Natural killer cell treated with Interleukin-12 subunit alpha and Interleukin-12 subunit beta and Interleukin-15 and Interleukin-18, amount 100 ng/mL, for 72 hours (primary cell): ENCODE data around the gene CAMKK2. TPM values are rescaled to one million over a fixed set of nuclear protein-coding genes. Genes with fewer than 3 reads are reported as not detected.
"Not testable (repeated sequence)": the region's sequence is repeated elsewhere in the genome, so short reads cannot be mapped to it uniquely, and the experiment has no call there.

Experiments
- ATAC-seq, 2 donors: fragments of 150-1000 bp; cut with Tn5 transposase in 1 of 2; sonication (Bioruptor Pico), chemical (Tn5 transposase) in 1 of 2; 2 replicates each; pipeline ENCODE4 v1.10.0; 2021
- DNase-seq: peaks from one replicate; pipeline ENCODE4 v3.0.0; 2022; ENCODE audit warnings: low spot score
- H3K27ac Mint-ChIP-seq, 2 donors: 1 replicate in 1 of 2; 2 replicates in 1 of 2; pipeline ENCODE4 v1.8.0; 2022; ENCODE audit warnings: mixed read lengths in 2 of 2, mild to moderate bottlenecking in 1 of 2, moderate library complexity in 1 of 2
- H3K27me3 Mint-ChIP-seq, 2 donors: 1 replicate in 1 of 2; 2 replicates in 1 of 2; pipeline ENCODE4 v1.8.0; 2022; ENCODE audit warnings: mixed read lengths in 2 of 2
- H3K36me3 Mint-ChIP-seq: one replicate; pipeline ENCODE4 v1.8.0; 2022; ENCODE audit warnings: mixed read lengths
- H3K4me1 Mint-ChIP-seq, 2 donors: 1 replicate in 1 of 2; 2 replicates in 1 of 2; pipeline ENCODE4 v1.8.0; 2022; ENCODE audit warnings: low read depth in 2 of 2, mixed read lengths in 2 of 2, mild to moderate bottlenecking in 1 of 2
- H3K4me3 Mint-ChIP-seq: one replicate; pipeline ENCODE4 v1.8.0; 2022; ENCODE audit warnings: mixed read lengths
- H3K9me3 Mint-ChIP-seq: 2 replicates; pipeline ENCODE4 v1.8.0; 2022; ENCODE audit warnings: mixed read lengths
- total RNA-seq, 2 donors: library from RNA; stranded (reverse); gene quantifications; one replicate each; pipeline ENCODE4 v1.2.3, GENCODE V29; 2022

CAMKK2 gene
- total RNA-seq, 2 donors from 2014 or later: 24.7 to 48.4 TPM

GRCh38 chr12:121318121-121318520, 21.6 kb upstream of the CAMKK2 start:
- no peaks in the 10 kb centered on the region for H3K9me3 Mint-ChIP-seq
- ATAC-seq: no peak
- no peak overlapping the region for H3K4me3 Mint-ChIP-seq
- peaks cover 9 to 12% of the 10 kb centered on the region in 2 donors for H3K4me1 Mint-ChIP-seq
- peaks cover 10% of the 10 kb centered on the region for H3K36me3 Mint-ChIP-seq
- H3K27me3 Mint-ChIP-seq: no peaks in the 10 kb centered on the region
- H3K27ac Mint-ChIP-seq: no peak overlapping the region
- no peak for DNase-seq

GRCh38 chr12:121314431-121314830, 17.9 kb upstream of the CAMKK2 start:
- Mint-ChIP-seq H3K27ac (no peak overlapping the region), H3K27me3 (no peaks in the 10 kb centered on the region), H3K9me3 (no peaks in the 10 kb centered on the region), H3K36me3 (peaks cover 21% of the 10 kb centered on the region), H3K4me3 (no peak overlapping the region), H3K4me1 (peaks cover 11 to 13% of the 10 kb centered on the region in 2 donors)
- no peak for ATAC-seq
- DNase-seq: no peak

- not testable (repeated sequence) for H3K4me3 Mint-ChIP-seq, DNase-seq, H3K27ac Mint-ChIP-seq, ATAC-seq, H3K9me3 Mint-ChIP-seq, H3K27me3 Mint-ChIP-seq
- H3K4me1 Mint-ChIP-seq: peaks cover 9 to 11% of the 10 kb centered on the region in 2 donors
- peaks cover 25% of the 10 kb centered on the region for H3K36me3 Mint-ChIP-seq
Measured at GRCh38 chr12:121310231-121310630, 13.7 kb upstream of the CAMKK2 start.

GRCh38 chr12:121307397-121307796, 10.9 kb upstream of the CAMKK2 start:
- H3K27ac Mint-ChIP-seq, H3K9me3 Mint-ChIP-seq, H3K27me3 Mint-ChIP-seq, H3K4me3 Mint-ChIP-seq, H3K4me1 Mint-ChIP-seq, DNase-seq, ATAC-seq: not testable (repeated sequence)
- H3K36me3 Mint-ChIP-seq: peaks cover 25% of the 10 kb centered on the region

- DNase-seq (no peak), ATAC-seq (no peak)
- H3K4me1 Mint-ChIP-seq: no peaks in the 10 kb centered on the region
- H3K9me3 Mint-ChIP-seq: no peaks in the 10 kb centered on the region
- no peak overlapping the region for H3K4me3 Mint-ChIP-seq
- peaks cover 9% of the 10 kb centered on the region for H3K36me3 Mint-ChIP-seq
- no peak overlapping the region for H3K27ac Mint-ChIP-seq
- no peaks in the 10 kb centered on the region for H3K27me3 Mint-ChIP-seq
Measured at GRCh38 chr12:121304306-121304705, 7.8 kb upstream of the CAMKK2 start.

- H3K4me3 Mint-ChIP-seq: no peak overlapping the region
- ATAC-seq (no peak), DNase-seq (no peak)
- H3K9me3 Mint-ChIP-seq: no peaks in the 10 kb centered on the region
- H3K36me3 Mint-ChIP-seq: no peaks in the 10 kb centered on the region
- no peak overlapping the region for H3K27ac Mint-ChIP-seq
- peaks cover 0 to 4% of the 10 kb centered on the region in 2 donors for H3K4me1 Mint-ChIP-seq
- no peaks in the 10 kb centered on the region for H3K27me3 Mint-ChIP-seq
Measured at GRCh38 chr12:121301876-121302275, 5.4 kb upstream of the CAMKK2 start.

- Mint-ChIP-seq H3K27me3 (no peaks in the 10 kb centered on the region), H3K27ac (no peak overlapping the region), H3K4me3 (no peak overlapping the region), H3K4me1 (peaks cover 6 to 7% of the 10 kb centered on the region in 2 donors), H3K9me3 (no peaks in the 10 kb centered on the region), H3K36me3 (no peaks in the 10 kb centered on the region)
- ATAC-seq: no peak
- no peak for DNase-seq
Measured at GRCh38 chr12:121300083-121300819, 3.7 kb upstream of the CAMKK2 start.

GRCh38 chr12:121299662-121300061, 3.2 kb upstream of the CAMKK2 start:
- no peaks in the 10 kb centered on the region for H3K27me3 Mint-ChIP-seq
- H3K9me3 Mint-ChIP-seq: no peaks in the 10 kb centered on the region
- no peak overlapping the region for H3K4me3 Mint-ChIP-seq
- DNase-seq: no peak
- ATAC-seq: no peak
- H3K27ac Mint-ChIP-seq: no peak overlapping the region
- peaks cover 6 to 9% of the 10 kb centered on the region in 2 donors for H3K4me1 Mint-ChIP-seq
- H3K36me3 Mint-ChIP-seq: no peaks in the 10 kb centered on the region

- not testable (repeated sequence) for DNase-seq, H3K27me3 Mint-ChIP-seq, H3K4me1 Mint-ChIP-seq, ATAC-seq, H3K36me3 Mint-ChIP-seq, H3K9me3 Mint-ChIP-seq, H3K27ac Mint-ChIP-seq
- H3K4me3 Mint-ChIP-seq: peak overlapping the region; percentile 86
Measured at GRCh38 chr12:121298411-121298810, 1.9 kb upstream of the CAMKK2 start.

- no peaks in the 10 kb centered on the region for H3K9me3 Mint-ChIP-seq
- no peaks in the 10 kb centered on the region for H3K36me3 Mint-ChIP-seq
- H3K27ac Mint-ChIP-seq: peak overlapping the region; percentile 28 to 43
- H3K4me1 Mint-ChIP-seq: peaks cover 6 to 9% of the 10 kb centered on the region in 2 donors
- peak overlapping the region; percentile 86 for H3K4me3 Mint-ChIP-seq
- ATAC-seq: no peak
- no peaks in the 10 kb centered on the region for H3K27me3 Mint-ChIP-seq
- no peak for DNase-seq
Measured at GRCh38 chr12:121297435-121297991, 1.0 kb upstream of the CAMKK2 start.

- Mint-ChIP-seq H3K9me3 (no peaks in the 10 kb centered on the region), H3K4me1 (peaks cover 6 to 11% of the 10 kb centered on the region in 2 donors), H3K4me3 (peak overlapping the region; percentile 85), H3K27me3 (no peaks in the 10 kb centered on the region), H3K36me3 (no peaks in the 10 kb centered on the region), H3K27ac (peak overlapping the region; percentile 59 to 73)
- ATAC-seq (peak; percentile 37 to 39), DNase-seq (peak; percentile 62)
Measured at GRCh38 chr12:121295746-121296617, 527 bp downstream of the CAMKK2 start.

- peak overlapping the region; percentile 59 to 73 for H3K27ac Mint-ChIP-seq
- H3K4me1 Mint-ChIP-seq: peaks cover 6 to 11% of the 10 kb centered on the region in 2 donors
- H3K27me3 Mint-ChIP-seq: no peaks in the 10 kb centered on the region
- peak overlapping the region; percentile 85 for H3K4me3 Mint-ChIP-seq
- no peak for ATAC-seq
- H3K36me3 Mint-ChIP-seq: no peaks in the 10 kb centered on the region
- H3K9me3 Mint-ChIP-seq: no peaks in the 10 kb centered on the region
- no peak for DNase-seq
Measured at GRCh38 chr12:121295116-121295745, 1.3 kb downstream of the CAMKK2 start.

- ATAC-seq: no peak
- Mint-ChIP-seq H3K9me3 (no peaks in the 10 kb centered on the region), H3K36me3 (no peaks in the 10 kb centered on the region), H3K27me3 (no peaks in the 10 kb centered on the region), H3K4me3 (no peak overlapping the region), H3K4me1 (peaks cover 6 to 11% of the 10 kb centered on the region in 2 donors), H3K27ac (no peak overlapping the region)
- DNase-seq: no peak
Measured at GRCh38 chr12:121294151-121294889, 2.2 kb downstream of the CAMKK2 start.
